SU-DHL-6 (cell line): ENCODE data around the gene RRM1.

ENCODE experiments used
- H2AFZ ChIP-seq: fragments of 200-600 bp; sonication (generic); 2 replicates; pipeline ENCODE4 v1.6.1; 2014; ENCODE audit warnings: low read depth, mild to moderate bottlenecking, moderate library complexity, mixed read lengths, antibody characterized with exemption, low read length; ENCODE audit not compliant: severe bottlenecking
- H3F3A ChIP-seq: fragments of 200-600 bp; shearing (Covaris generic); 2 replicates; pipeline ENCODE4 v1.6.0; 2016; ENCODE audit warnings: antibody characterized with exemption, mild to moderate bottlenecking; ENCODE audit not compliant: insufficient read depth
- H3K27ac ChIP-seq: fragments of 200-600 bp; sonication (generic); 2 replicates; pipeline ENCODE4 v1.5.1; 2016; ENCODE audit warnings: low read depth, mild to moderate bottlenecking, low read length, moderate library complexity, mixed read lengths
- H3K27me3 ChIP-seq: fragments of 200-600 bp; sonication (generic), shearing (Covaris generic); 2 replicates; pipeline ENCODE4 v1.6.0; 2014; ENCODE audit warnings: mild to moderate bottlenecking, low read length
- H3K36me3 ChIP-seq: fragments of 200-600 bp; sonication (generic); 2 replicates; pipeline ENCODE4 v1.6.1; 2014; ENCODE audit warnings: mild to moderate bottlenecking, low read length, mixed read lengths
- H3K4me2 ChIP-seq: fragments of 300-600, 200-600 bp; shearing (Covaris generic), sonication (generic); 2 replicates; pipeline ENCODE4 v1.6.0; 2014; ENCODE audit warnings: low read length, low read depth, mild to moderate bottlenecking; ENCODE audit not compliant: poor library complexity, severe bottlenecking
- H3K4me3 ChIP-seq: fragments of 200-600 bp; sonication (generic); 2 replicates; pipeline ENCODE4 v1.5.1; 2014; ENCODE audit warnings: antibody characterized with exemption, low read length, mild to moderate bottlenecking, mixed read lengths; ENCODE audit not compliant: insufficient read depth, poor library complexity, severe bottlenecking
- H3K79me2 ChIP-seq: fragments of 200-600 bp; sonication (generic); 2 replicates; pipeline ENCODE4 v1.6.1; 2014; ENCODE audit warnings: mild to moderate bottlenecking, low read length, moderate library complexity; ENCODE audit not compliant: insufficient read depth
- H3K9ac ChIP-seq: fragments of 200-600 bp; sonication (generic); 2 replicates; pipeline ENCODE4 v1.7.0; 2014; ENCODE audit warnings: mild to moderate bottlenecking, low read length
- H3K9me2 ChIP-seq: fragments of 200-600 bp; sonication (generic); replicated peaks from 2 replicates; pipeline ENCODE4 v1.6.1; 2014; ENCODE audit warnings: low read length; ENCODE audit not compliant: insufficient read depth
- H3K9me3 ChIP-seq: fragments of 200-600 bp; sonication (generic); 2 replicates; pipeline ENCODE4 v1.6.1; 2014; ENCODE audit warnings: low read length, mixed read lengths; ENCODE audit not compliant: insufficient read depth
- H4K20me1 ChIP-seq: fragments of 200-600 bp; sonication (generic); 2 replicates; pipeline ENCODE4 v1.6.1; 2014; ENCODE audit warnings: low read depth, mild to moderate bottlenecking, antibody characterized with exemption, low read length, moderate library complexity, mixed read lengths
- CTCF ChIP-seq: fragments of 200-600 bp; sonication (generic); IDR thresholded peaks from one replicate; pipeline ENCODE4 v1.5.1; 2017; ENCODE audit warnings: antibody characterized with exemption, mild to moderate bottlenecking, low read length, moderate library complexity; ENCODE audit not compliant: insufficient read depth, poor library complexity, severe bottlenecking
- EZH2phosphoT487 ChIP-seq: fragments of 200-600 bp; sonication (generic), shearing (Covaris generic); conservative IDR thresholded peaks from 2 replicates; pipeline ENCODE4 v1.6.1; 2018; ENCODE audit warnings: mild to moderate bottlenecking, antibody characterized with exemption, low read length, moderate library complexity, mixed read lengths

Gene RRM1

GRCh38 chr11:4102711-4103110, 8.1 kb downstream of the RRM1 start:
- Histone ChIP-seq H3K9me2 (no peaks in the 10 kb centered on the region), H3K79me2 (peaks cover 86% of the 10 kb centered on the region), H3K36me3 (peaks cover 68% of the 10 kb centered on the region), H4K20me1 (peaks cover 53% of the 10 kb centered on the region), H3F3A (peaks cover 4% of the 10 kb centered on the region; the same call in 1 of the 2 replicates), H3K4me2 (no peak overlapping the region), H3K27me3 (no peaks in the 10 kb centered on the region), H3K27ac (no peak overlapping the region), H3K4me3 (no peak overlapping the region), H2AFZ (no peak overlapping the region), H3K9me3 (no peaks in the 10 kb centered on the region), H3K9ac (no peak overlapping the region)
- no peak for TF ChIP-seq CTCF
- no peak for TF ChIP-seq EZH2phosphoT487

GRCh38 chr11:4103269-4103668, 8.7 kb downstream of the RRM1 start:
- H3K9me3 ChIP-seq: no peaks in the 10 kb centered on the region
- H3K79me2 ChIP-seq: peaks cover 85% of the 10 kb centered on the region
- TF ChIP-seq CTCF (no peak), EZH2phosphoT487 (no peak)
- no peak overlapping the region for H3K4me3 ChIP-seq
- no peaks in the 10 kb centered on the region for H3K9me2 ChIP-seq
- H3K4me2 ChIP-seq: no peak overlapping the region
- H3F3A ChIP-seq: peaks cover 4% of the 10 kb centered on the region; the same call in 1 of the 2 replicates
- no peak overlapping the region for H2AFZ ChIP-seq
- no peak overlapping the region for H3K27ac ChIP-seq
- H3K27me3 ChIP-seq: no peaks in the 10 kb centered on the region
- H3K36me3 ChIP-seq: peaks cover 70% of the 10 kb centered on the region
- no peak overlapping the region for H3K9ac ChIP-seq
- H4K20me1 ChIP-seq: peaks cover 50% of the 10 kb centered on the region

GRCh38 chr11:4105916-4106315, 11.3 kb downstream of the RRM1 start:
- peaks cover 43% of the 10 kb centered on the region for H4K20me1 ChIP-seq
- H3K27me3 ChIP-seq: no peaks in the 10 kb centered on the region
- H3F3A ChIP-seq: peaks cover 9% of the 10 kb centered on the region; the same call in 1 of the 2 replicates
- no peak overlapping the region for H3K4me2 ChIP-seq
- no peak overlapping the region for H3K9ac ChIP-seq
- no peak for TF ChIP-seq EZH2phosphoT487
- TF ChIP-seq CTCF: no peak
- no peaks in the 10 kb centered on the region for H3K9me3 ChIP-seq
- H3K4me3 ChIP-seq: no peak overlapping the region
- H2AFZ ChIP-seq: no peak overlapping the region
- H3K36me3 ChIP-seq: peaks cover 76% of the 10 kb centered on the region
- no peak overlapping the region for H3K27ac ChIP-seq
- no peaks in the 10 kb centered on the region for H3K9me2 ChIP-seq
- peaks cover 66% of the 10 kb centered on the region for H3K79me2 ChIP-seq
